VCaP (cell line): Measurements from ENCODE around the gene DENND1A.
A peak's percentile ranks its signal among the peaks of the same experiment; 100 is the strongest.
"Not testable (repeated sequence)": the region's sequence is repeated elsewhere in the genome, so short reads cannot be mapped to it uniquely, and the experiment has no call there.

ENCODE experiments used
- H3K27ac ChIP-seq: fragments of 450-650 bp; 2 replicates; pipeline ENCODE4 v1.5.1; 2017
- TF ChIP-seq, protein P1 (sequence below): fragments of 450-650 bp; conservative IDR thresholded peaks from 2 replicates; pipeline ENCODE4 v1.5.1; 2017; ENCODE audit warnings: mild to moderate bottlenecking, moderate library complexity

Gene DENND1A

GRCh38 chr9:123437201-123437600 is 492.7 kb downstream of the DENND1A start:
- TF ChIP-seq, protein P1, sequence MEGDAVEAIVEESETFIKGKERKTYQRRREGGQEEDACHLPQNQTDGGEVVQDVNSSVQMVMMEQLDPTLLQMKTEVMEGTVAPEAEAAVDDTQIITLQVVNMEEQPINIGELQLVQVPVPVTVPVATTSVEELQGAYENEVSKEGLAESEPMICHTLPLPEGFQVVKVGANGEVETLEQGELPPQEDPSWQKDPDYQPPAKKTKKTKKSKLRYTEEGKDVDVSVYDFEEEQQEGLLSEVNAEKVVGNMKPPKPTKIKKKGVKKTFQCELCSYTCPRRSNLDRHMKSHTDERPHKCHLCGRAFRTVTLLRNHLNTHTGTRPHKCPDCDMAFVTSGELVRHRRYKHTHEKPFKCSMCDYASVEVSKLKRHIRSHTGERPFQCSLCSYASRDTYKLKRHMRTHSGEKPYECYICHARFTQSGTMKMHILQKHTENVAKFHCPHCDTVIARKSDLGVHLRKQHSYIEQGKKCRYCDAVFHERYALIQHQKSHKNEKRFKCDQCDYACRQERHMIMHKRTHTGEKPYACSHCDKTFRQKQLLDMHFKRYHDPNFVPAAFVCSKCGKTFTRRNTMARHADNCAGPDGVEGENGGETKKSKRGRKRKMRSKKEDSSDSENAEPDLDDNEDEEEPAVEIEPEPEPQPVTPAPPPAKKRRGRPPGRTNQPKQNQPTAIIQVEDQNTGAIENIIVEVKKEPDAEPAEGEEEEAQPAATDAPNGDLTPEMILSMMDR = no peak

DNA sequence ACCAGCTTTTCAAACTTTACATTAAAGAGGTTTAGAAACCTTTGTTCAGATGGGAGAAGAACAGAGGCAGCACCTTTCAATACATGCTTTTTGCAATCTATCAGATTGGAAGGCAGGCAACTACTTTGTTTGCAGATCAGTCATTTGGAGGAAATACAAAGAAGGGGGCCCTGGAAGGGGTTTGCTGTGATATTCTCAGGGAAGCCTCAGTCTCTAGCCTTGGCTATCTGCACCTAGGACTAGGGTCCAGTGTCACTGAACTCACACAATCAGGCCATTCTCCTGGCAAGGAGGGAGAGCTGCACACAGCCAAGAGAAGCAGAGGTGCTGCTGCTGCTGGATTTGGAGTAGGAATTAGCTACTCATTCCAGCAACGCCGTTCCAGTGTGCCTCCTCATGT is 494.5 kb downstream of the DENND1A start:
- TF ChIP-seq, protein P1 = no peak
- no peak overlapping the region for H3K27ac ChIP-seq

More at GRCh38 chr9:123437201-123437600, 492.7 kb downstream of the DENND1A start:
- no peak overlapping the region for H3K27ac ChIP-seq

DNA sequence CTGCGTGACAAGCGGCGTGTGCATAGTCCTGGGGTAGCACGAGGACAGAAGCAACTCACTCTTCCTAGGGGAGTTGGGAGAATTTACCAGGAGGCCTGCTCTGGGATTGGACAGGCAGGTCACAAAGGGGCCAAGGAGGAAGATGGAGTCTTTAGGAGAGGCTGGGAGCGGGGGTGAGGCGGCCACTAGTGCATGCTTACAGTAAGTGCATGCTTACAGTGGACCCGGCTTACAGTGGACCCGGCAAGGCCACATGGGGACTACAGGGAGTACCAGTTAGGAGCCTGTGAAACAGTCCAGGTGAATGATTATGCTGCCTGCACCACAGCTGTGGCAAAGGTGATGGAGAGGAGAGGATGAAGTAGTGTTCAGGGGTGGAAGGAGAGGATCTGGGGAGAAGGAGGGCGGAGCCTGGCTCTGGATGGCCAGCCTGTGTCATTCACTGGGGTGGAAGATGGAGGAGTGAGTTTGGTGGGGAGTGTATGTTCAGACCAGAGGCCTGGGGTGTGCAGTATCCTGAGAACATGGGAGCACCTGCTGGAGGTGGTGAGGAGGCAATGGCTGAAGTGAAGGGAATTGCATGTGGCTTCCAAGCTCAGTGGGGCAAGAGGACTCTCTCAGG is 495.2 kb downstream of the DENND1A start:
- no peak overlapping the region for H3K27ac ChIP-seq
- TF ChIP-seq, protein P1 = peak; percentile 30

- no peak overlapping the region for H3K27ac ChIP-seq
- TF ChIP-seq, protein P1 = no peak
Observed at GRCh38 chr9:123432331-123433236, 497.3 kb downstream of the DENND1A start.

GRCh38 chr9:123431581-123431980 is 498.3 kb downstream of the DENND1A start:
- TF ChIP-seq, protein P1 = no peak
- H3K27ac ChIP-seq = no peak overlapping the region

DNA sequence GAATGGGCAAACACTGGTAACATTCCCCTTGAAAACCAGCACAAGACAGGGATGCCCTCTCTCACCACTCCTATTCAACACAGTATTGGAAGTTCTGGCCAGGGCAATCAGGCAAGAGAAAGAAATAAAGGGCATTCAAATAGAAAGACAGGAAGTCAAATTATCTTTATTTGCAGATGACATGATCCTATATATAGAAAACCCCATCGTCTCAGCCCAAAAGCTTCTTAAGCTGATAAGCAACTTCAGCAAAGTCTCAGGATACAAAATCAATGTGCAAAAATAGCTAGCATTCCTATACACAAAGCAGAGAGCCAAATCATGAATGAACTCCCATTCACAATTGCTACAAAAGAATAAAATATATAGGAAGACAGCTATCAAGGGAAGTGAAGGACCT is 501.5 kb downstream of the DENND1A start:
- H3K27ac ChIP-seq = not testable (repeated sequence)

DNA sequence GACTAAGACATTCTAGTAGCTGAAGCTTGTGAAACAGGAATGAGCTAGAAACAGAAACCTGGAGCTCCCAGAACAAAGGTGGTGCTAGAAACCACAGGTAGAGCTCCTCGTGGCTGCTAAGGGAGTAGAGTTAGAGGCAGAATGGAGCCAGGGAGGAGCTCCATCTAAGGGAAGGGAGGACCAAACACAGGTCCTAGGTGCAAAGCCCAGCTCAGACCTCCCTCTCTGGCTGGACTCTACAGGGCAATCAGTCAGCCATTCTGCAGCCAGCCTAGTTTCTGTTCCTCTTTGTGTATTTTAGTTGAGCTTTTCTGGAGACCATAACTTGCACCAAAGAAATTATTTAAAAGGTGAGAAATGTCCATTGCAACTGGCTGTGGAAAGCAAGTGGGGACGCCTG is 503.5 kb downstream of the DENND1A start:
- H3K27ac ChIP-seq = no peak overlapping the region
- TF ChIP-seq, protein P1 = no peak

GRCh38 chr9:123425836-123426365 is 504.0 kb downstream of the DENND1A start:
- no peak overlapping the region for H3K27ac ChIP-seq
- TF ChIP-seq, protein P1 = no peak
